Right cardiac atrium (tissue), 5 donors: ENCODE data around the gene PCNT. TPM values are rescaled to one million over a fixed set of nuclear protein-coding genes. Genes with fewer than 3 reads are reported as not detected.
"Not testable (repeated sequence)": the region's sequence is repeated elsewhere in the genome, so short reads cannot be mapped to it uniquely, and the experiment has no call there.

Experiments used
- ATAC-seq, 2 donors: fragments of 200-7000 bp; cut with Tn5 transposase; one replicate each; pipeline versions ENCODE4 v1.8.0 to v1.9.1; 2020; ENCODE audit warnings: moderate library complexity in 2 of 2, mild to moderate bottlenecking in 1 of 2
- DNase-seq, 3 donors: peaks; one replicate each; pipeline ENCODE4 v3.0.0-alpha.2; 2020
- H3K27ac ChIP-seq: one replicate; pipeline ENCODE4 v1.5.1; 2013; ENCODE audit warnings: mild to moderate bottlenecking, low read length, control low read depth, moderate library complexity
- H3K27me3 ChIP-seq: one replicate; pipeline ENCODE4 v1.6.1; 2013; ENCODE audit not compliant: control insufficient read depth, insufficient read depth
- H3K4me1 ChIP-seq: one replicate; pipeline ENCODE4 v1.6.1; 2013; ENCODE audit warnings: low read length; ENCODE audit not compliant: control insufficient read depth, insufficient read depth
- H3K4me3 ChIP-seq: one replicate; pipeline ENCODE4 v1.5.1; 2013; ENCODE audit warnings: low read length, control low read depth
- H3K9me3 ChIP-seq: one replicate; pipeline ENCODE4 v1.6.1; 2013; ENCODE audit warnings: low read length; ENCODE audit not compliant: control insufficient read depth
- WGBS: extraction: QIAGEN DNeasy Blood & Tissue Kit; methylation state at CpG from one replicate; pipeline ENCODE4 v1.1.7; 2013; 5-methylcytosine and 5-hydroxymethylcytosine counted together
- intact Hi-C, 4 donors: fragments of 100-400 bp; cut with DNase I; formaldehyde crosslinking; loops; one replicate each; pipeline versions ENCODE4 v1.11.0 to v1.14.0; 2022 to 2023
- polyA plus RNA-seq: library from polyadenylated mRNA; stranded (reverse); fragments of 200-250 nt; gene quantifications from one replicate; pipeline ENCODE4 v1.2.3, GENCODE V29; 2013
- total RNA-seq, 4 donors: library from RNA; stranded (reverse); fragmentation: NEBNext Ultra II Directional; extraction: Animal tissue kit (Norgen Biotek cat#: 25700); gene quantifications; one replicate each; pipeline ENCODE4 v1.2.1, GENCODE V29; 2021
- donor health status: healthy with polysubstance abuse.
- donor health status: DM: no; HTN: yes; CAD: no.
- donor health status: DM: no; HTN: no; CAD: no.
- donor health status: DM: no; HTN: yes; CAD: no; lungs with severe emphysema.
- donor health status: DM: yes; HTN: yes; CAD: no.

Gene PCNT
- total and polyA plus RNA-seq, 5 donors: 20.8 to 29.6 (median 27.6) TPM

GRCh38 chr21:46429754-46430681, 106.1 kb downstream of the PCNT start:
- no peaks in the 10 kb centered on the region for H3K27me3 ChIP-seq
- intact Hi-C loops: no loop called here
- no peak overlapping the region for H3K4me3 ChIP-seq
- WGBS: 90% methylated on average over 31 of the region's 31 CpGs
- H3K9me3 ChIP-seq: no peaks in the 10 kb centered on the region
- H3K4me1 ChIP-seq: no peaks in the 10 kb centered on the region
- no peak for DNase-seq
- ATAC-seq: no peak
- H3K27ac ChIP-seq: no peak overlapping the region

GRCh38 chr21:46431448-46431847, 107.5 kb downstream of the PCNT start:
- H3K9me3 ChIP-seq: no peaks in the 10 kb centered on the region
- WGBS: 93% methylated on average over 21 of the region's 21 CpGs
- no peak overlapping the region for H3K27ac ChIP-seq
- ATAC-seq (no peak), DNase-seq (no peak)
- H3K4me1 ChIP-seq: no peaks in the 10 kb centered on the region
- no peak overlapping the region for H3K4me3 ChIP-seq
- no peaks in the 10 kb centered on the region for H3K27me3 ChIP-seq
- intact Hi-C loops: no loop called here

- Histone ChIP-seq H3K4me3 (no peak overlapping the region), H3K4me1 (no peaks in the 10 kb centered on the region), H3K27me3 (no peaks in the 10 kb centered on the region), H3K27ac (no peak overlapping the region), H3K9me3 (no peaks in the 10 kb centered on the region)
- ATAC-seq (no peak), DNase-seq (no peak)
- 86% methylated on average over 22 of the region's 22 CpGs for WGBS
- intact Hi-C loops: no loop called here
Observed at GRCh38 chr21:46431884-46432488, 108.0 kb downstream of the PCNT start.

- H3K27ac ChIP-seq, H3K9me3 ChIP-seq, ATAC-seq, intact Hi-C loops, H3K4me1 ChIP-seq, H3K4me3 ChIP-seq, DNase-seq, H3K27me3 ChIP-seq: not testable (repeated sequence)
- WGBS: 91% methylated on average over 11 of the region's 11 CpGs
Observed at GRCh38 chr21:46433116-46433515, 109.2 kb downstream of the PCNT start.

GRCh38 chr21:46434322-46434958, 110.5 kb downstream of the PCNT start:
- no peak for ATAC-seq
- Histone ChIP-seq H3K27ac (no peak overlapping the region), H3K27me3 (no peaks in the 10 kb centered on the region), H3K4me3 (no peak overlapping the region), H3K9me3 (no peaks in the 10 kb centered on the region), H3K4me1 (no peaks in the 10 kb centered on the region)
- WGBS: 95% methylated on average over 23 of the region's 23 CpGs
- intact Hi-C loops: no loop called here
- no peak for DNase-seq

GRCh38 chr21:46435786-46436227, 111.9 kb downstream of the PCNT start:
- no peak overlapping the region for H3K4me3 ChIP-seq
- no peak overlapping the region for H3K27ac ChIP-seq
- DNase-seq: no peak
- no peaks in the 10 kb centered on the region for H3K27me3 ChIP-seq
- no peaks in the 10 kb centered on the region for H3K4me1 ChIP-seq
- no peak for ATAC-seq
- 97% methylated on average over 29 of the region's 29 CpGs for WGBS
- no peaks in the 10 kb centered on the region for H3K9me3 ChIP-seq
- intact Hi-C loops: no loop called here

- Histone ChIP-seq H3K4me3 (no peak overlapping the region), H3K9me3 (no peaks in the 10 kb centered on the region), H3K27ac (no peak overlapping the region), H3K27me3 (no peaks in the 10 kb centered on the region), H3K4me1 (no peaks in the 10 kb centered on the region)
- intact Hi-C loops: no loop called here
- no peak for ATAC-seq
- WGBS: 89% methylated on average over 15 of the region's 15 CpGs
- DNase-seq: no peak
Observed at GRCh38 chr21:46436621-46437020, 112.7 kb downstream of the PCNT start.

- H3K4me1 ChIP-seq: no peaks in the 10 kb centered on the region
- H3K27me3 ChIP-seq: no peaks in the 10 kb centered on the region
- no peaks in the 10 kb centered on the region for H3K9me3 ChIP-seq
- 85% methylated on average over 13 of the region's 13 CpGs for WGBS
- no peak for DNase-seq
- no peak overlapping the region for H3K27ac ChIP-seq
- intact Hi-C loops: no loop called here
- ATAC-seq: no peak
- H3K4me3 ChIP-seq: no peak overlapping the region
Observed at GRCh38 chr21:46437096-46437498, 113.1 kb downstream of the PCNT start.

- intact Hi-C loops: no loop called here
- ATAC-seq: no peak
- Histone ChIP-seq H3K27ac (no peak overlapping the region), H3K4me1 (no peaks in the 10 kb centered on the region), H3K4me3 (no peak overlapping the region), H3K9me3 (no peaks in the 10 kb centered on the region), H3K27me3 (no peaks in the 10 kb centered on the region)
- DNase-seq: no peak
- WGBS: 86% methylated on average over 13 of the region's 13 CpGs
Observed at GRCh38 chr21:46437511-46437910, 113.6 kb downstream of the PCNT start.

- ATAC-seq: no peak
- Histone ChIP-seq H3K4me1 (no peaks in the 10 kb centered on the region), H3K27me3 (no peaks in the 10 kb centered on the region), H3K27ac (no peak overlapping the region), H3K4me3 (no peak overlapping the region), H3K9me3 (no peaks in the 10 kb centered on the region)
- intact Hi-C loops: no loop called here
- 94% methylated on average over 11 of the region's 11 CpGs for WGBS
- no peak for DNase-seq
Observed at GRCh38 chr21:46438241-46438640, 114.3 kb downstream of the PCNT start.

GRCh38 chr21:46439906-46440305, 116.0 kb downstream of the PCNT start:
- Histone ChIP-seq H3K27me3 (no peaks in the 10 kb centered on the region), H3K9me3 (no peaks in the 10 kb centered on the region), H3K27ac (no peak overlapping the region), H3K4me1 (no peaks in the 10 kb centered on the region), H3K4me3 (no peak overlapping the region)
- WGBS: 90% methylated on average over 18 of the region's 18 CpGs
- intact Hi-C loops: no loop called here
- ATAC-seq (no peak), DNase-seq (no peak)
